ENCODE measurements around the gene SLC27A4. TPM values are rescaled to one million over a fixed set of nuclear protein-coding genes. Genes with fewer than 3 reads are reported as not detected.

SLC27A4 gene
- total and polyA plus RNA-seq, 2 donors from 2014 or later: 29.3 to 58.7 TPM

DNA sequence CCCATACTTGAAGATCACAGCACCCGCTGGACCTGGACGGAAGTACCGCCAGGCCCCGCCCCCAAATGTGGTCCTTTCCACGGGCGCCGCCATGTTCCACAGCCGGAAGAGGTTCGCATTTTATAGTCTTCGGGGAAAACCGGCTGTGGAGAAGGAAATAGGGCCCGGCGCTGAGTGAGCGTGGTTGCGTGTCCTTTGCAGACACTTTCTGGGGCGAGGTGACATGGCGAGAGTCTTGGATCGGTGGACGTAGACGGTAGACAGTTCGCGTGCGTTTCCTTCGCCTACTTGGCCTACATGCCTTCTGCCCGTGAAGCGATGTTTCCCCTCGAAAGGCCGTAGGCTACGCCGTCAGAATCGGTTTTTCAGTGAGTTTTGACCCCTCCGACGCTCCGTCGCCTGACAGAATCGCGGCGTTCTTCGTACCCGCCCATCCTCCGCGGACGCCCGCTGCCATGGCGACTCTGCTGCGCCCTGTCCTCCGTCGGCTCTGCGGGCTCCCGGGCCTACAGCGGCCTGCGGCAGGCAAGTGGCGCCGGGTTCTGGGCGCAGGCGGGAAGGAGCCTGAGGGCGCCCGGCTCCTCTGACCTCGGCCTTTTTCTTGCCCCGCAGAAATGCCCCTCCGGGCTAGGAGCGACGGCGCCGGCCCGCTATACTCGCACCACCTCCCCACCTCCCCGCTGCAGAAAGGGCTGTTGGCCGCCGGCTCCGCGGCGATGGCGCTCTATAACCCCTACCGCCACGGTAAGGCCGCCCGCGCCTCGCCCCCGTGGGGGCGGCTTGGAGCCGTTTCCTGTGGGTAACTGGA is 17.7 kb upstream of the SLC27A4 start, which contains the start of the genes COQ4 and TRUB2:
Gene COQ4 (plus strand): TSS at position 436 of the 808 bp plus-strand sequence. CDS start 20 bp downstream, at position 456.
Gene TRUB2 (minus strand): TSS at position 44 of the 808 bp plus-strand sequence. CDS start 39 bp downstream, at position 5.
- H3K27me3 ChIP-seq (ENCODE audit: control insufficient read depth, insufficient read depth, low read length): no peaks in the 10 kb centered on the region
- peak within 1 kb of the TSS; percentile 89 to 100 (median 100) for H3K4me3 ChIP-seq (ENCODE audit: low read length in 3 of 3)
- DNase-seq: peak; percentile 95 to 99 (median 97)
- TF ChIP-seq, protein P1, sequence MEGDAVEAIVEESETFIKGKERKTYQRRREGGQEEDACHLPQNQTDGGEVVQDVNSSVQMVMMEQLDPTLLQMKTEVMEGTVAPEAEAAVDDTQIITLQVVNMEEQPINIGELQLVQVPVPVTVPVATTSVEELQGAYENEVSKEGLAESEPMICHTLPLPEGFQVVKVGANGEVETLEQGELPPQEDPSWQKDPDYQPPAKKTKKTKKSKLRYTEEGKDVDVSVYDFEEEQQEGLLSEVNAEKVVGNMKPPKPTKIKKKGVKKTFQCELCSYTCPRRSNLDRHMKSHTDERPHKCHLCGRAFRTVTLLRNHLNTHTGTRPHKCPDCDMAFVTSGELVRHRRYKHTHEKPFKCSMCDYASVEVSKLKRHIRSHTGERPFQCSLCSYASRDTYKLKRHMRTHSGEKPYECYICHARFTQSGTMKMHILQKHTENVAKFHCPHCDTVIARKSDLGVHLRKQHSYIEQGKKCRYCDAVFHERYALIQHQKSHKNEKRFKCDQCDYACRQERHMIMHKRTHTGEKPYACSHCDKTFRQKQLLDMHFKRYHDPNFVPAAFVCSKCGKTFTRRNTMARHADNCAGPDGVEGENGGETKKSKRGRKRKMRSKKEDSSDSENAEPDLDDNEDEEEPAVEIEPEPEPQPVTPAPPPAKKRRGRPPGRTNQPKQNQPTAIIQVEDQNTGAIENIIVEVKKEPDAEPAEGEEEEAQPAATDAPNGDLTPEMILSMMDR (IDR thresholded peaks at IDR 0.05; ENCODE audit: borderline replicate concordance, extremely low read depth, insufficient read depth): peak; percentile 8
- peak within 1 kb of the TSS; percentile 96 to 97 for H3K27ac ChIP-seq (ENCODE audit: low read depth in 2 of 2, low read length in 2 of 2)
- peaks cover 0 to 18% (median 11%) of the 10 kb centered on the region in 3 donors for H3K4me1 ChIP-seq (ENCODE audit: control insufficient read depth in 2 of 3, insufficient read depth in 2 of 3, low read depth in 1 of 3, low read length in 3 of 3)
- FAIRE-seq: no peak
- peak within 1 kb of the TSS; percentile 93 to 100 (median 94) for H3K9ac ChIP-seq (ENCODE audit: low read length in 3 of 3)
- intact Hi-C loops (cut with DNase I): no loop called here
- no peaks in the 10 kb centered on the region for H3K9me3 ChIP-seq (ENCODE audit: control insufficient read depth in 2 of 3, insufficient read depth in 1 of 3, low read length in 3 of 3)
- H3K36me3 ChIP-seq (ENCODE audit: control insufficient read depth in 2 of 3, insufficient read depth in 3 of 3, low read length in 3 of 3): peaks cover 6 to 19% (median 15%) of the 10 kb centered on the region in 3 donors

DNA sequence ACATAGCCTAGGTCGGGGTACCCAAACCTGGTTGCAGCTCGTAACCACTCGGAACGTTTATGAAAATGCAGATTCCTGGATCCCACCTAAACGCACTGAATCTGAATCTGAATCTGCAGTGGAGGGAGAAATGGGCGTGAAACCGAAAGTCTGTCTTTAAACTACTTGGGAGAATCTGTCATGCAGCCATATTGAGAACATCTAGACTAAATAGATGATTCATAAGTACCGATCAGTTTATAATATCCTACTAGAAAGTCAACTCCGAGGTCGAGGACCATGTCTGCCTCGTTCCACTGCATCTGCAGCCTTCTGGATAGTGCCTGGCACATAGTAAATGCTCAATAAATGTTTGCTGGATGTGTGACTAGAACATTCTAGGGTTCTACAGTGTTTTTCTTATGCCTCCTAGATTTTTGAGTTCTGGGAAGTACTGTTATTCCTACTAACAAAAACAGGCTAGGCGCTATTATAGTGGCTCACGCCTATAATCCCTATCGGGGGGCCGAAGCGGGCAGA is 17.1 kb upstream of the SLC27A4 start:
- intact Hi-C loops (cut with DNase I): no loop called here
- Histone ChIP-seq H3K4me3 (ENCODE audit: low read length in 3 of 3) (peak overlapping the region; percentile 89 to 100 (median 100)), H3K9me3 (ENCODE audit: control insufficient read depth in 2 of 3, insufficient read depth in 1 of 3, low read length in 3 of 3) (no peaks in the 10 kb centered on the region), H3K36me3 (ENCODE audit: control insufficient read depth in 2 of 3, insufficient read depth in 3 of 3, low read length in 3 of 3) (peaks cover 6 to 19% (median 16%) of the 10 kb centered on the region in 3 donors), H3K27ac (ENCODE audit: low read depth in 2 of 2, low read length in 2 of 2) (peak overlapping the region in 1 of 2 donors; percentile 97), H3K9ac (ENCODE audit: low read length in 3 of 3) (peak overlapping the region; percentile 58 to 94 (median 93)), H3K27me3 (ENCODE audit: control insufficient read depth, insufficient read depth, low read length) (no peaks in the 10 kb centered on the region), H3K4me1 (ENCODE audit: control insufficient read depth in 2 of 3, insufficient read depth in 2 of 3, low read depth in 1 of 3, low read length in 3 of 3) (peaks cover 0 to 18% (median 11%) of the 10 kb centered on the region in 3 donors)
- TF ChIP-seq, protein P1 (IDR thresholded peaks at IDR 0.05; ENCODE audit: borderline replicate concordance, extremely low read depth, insufficient read depth): no peak
- DNase-seq (no peak), FAIRE-seq (no peak)

DNA sequence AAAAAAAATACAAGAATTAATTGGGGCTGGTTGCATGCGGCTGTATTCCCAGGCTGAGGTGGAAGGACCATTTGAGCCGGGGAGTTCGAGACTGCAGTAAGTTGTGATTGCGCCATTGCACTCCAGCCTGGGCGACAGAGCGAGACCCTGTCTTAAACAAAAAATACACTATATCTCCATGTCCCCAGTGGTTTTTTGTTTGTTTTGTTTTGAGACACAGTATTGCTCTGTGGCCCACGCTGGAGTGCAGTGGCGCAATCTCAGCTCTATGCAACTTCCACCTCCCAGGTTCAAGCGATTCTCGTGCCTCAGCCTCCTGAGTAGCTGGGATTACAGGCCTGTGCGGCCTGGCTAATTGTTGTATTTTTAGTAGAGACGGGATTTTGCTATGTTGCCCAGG is 16.5 kb upstream of the SLC27A4 start:
- Histone ChIP-seq H3K9ac (ENCODE audit: low read length in 3 of 3) (no peak overlapping the region), H3K27me3 (ENCODE audit: control insufficient read depth, insufficient read depth, low read length) (no peaks in the 10 kb centered on the region), H3K36me3 (ENCODE audit: control insufficient read depth in 2 of 3, insufficient read depth in 3 of 3, low read length in 3 of 3) (peaks cover 6 to 19% (median 16%) of the 10 kb centered on the region in 3 donors), H3K9me3 (ENCODE audit: control insufficient read depth in 2 of 3, insufficient read depth in 1 of 3, low read length in 3 of 3) (no peaks in the 10 kb centered on the region), H3K27ac (ENCODE audit: low read depth in 2 of 2, low read length in 2 of 2) (no peak overlapping the region), H3K4me1 (ENCODE audit: control insufficient read depth in 2 of 3, insufficient read depth in 2 of 3, low read depth in 1 of 3, low read length in 3 of 3) (peaks cover 0 to 18% (median 11%) of the 10 kb centered on the region in 3 donors), H3K4me3 (ENCODE audit: low read length in 3 of 3) (peak overlapping the region in 2 of 3 donors; percentile 89 to 100)
- no peak for FAIRE-seq
- intact Hi-C loops (cut with DNase I): no loop called here
- DNase-seq: no peak
- TF ChIP-seq, protein P1 (IDR thresholded peaks at IDR 0.05; ENCODE audit: borderline replicate concordance, extremely low read depth, insufficient read depth): no peak

Data from kidney (tissue), 14 donors.